ENCODE results near the gene MMS22L.
"Not testable (repeated sequence)": the region's sequence is repeated elsewhere in the genome, so short reads cannot be mapped to it uniquely, and the experiment has no call there.

Gene MMS22L

DNA sequence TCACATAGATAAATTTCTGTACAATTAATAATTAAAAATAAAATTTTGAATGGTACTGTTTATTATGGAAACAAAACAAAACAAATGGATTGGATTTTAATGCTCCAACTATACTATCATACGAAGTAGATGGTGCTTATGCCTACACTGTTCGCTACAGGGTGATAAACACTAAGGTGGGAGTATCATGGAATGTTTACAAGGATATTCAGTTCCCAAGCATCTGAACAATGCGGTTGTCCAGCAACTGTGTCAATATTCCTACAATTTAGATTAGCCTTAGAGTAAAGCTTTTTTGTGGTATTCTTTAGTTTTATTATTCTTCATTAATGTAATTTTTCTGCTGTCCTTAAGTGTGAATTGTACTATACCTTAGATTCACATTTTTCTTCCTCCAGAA lies 105.1 kb downstream of the MMS22L start:
- TF ChIP-seq CTCF (IDR thresholded peaks at IDR 0.05; ENCODE audit: low read depth, low read length): no peak
- H3K4me3 ChIP-seq (ENCODE audit: low read depth, low read length): no peak overlapping the region

DNA sequence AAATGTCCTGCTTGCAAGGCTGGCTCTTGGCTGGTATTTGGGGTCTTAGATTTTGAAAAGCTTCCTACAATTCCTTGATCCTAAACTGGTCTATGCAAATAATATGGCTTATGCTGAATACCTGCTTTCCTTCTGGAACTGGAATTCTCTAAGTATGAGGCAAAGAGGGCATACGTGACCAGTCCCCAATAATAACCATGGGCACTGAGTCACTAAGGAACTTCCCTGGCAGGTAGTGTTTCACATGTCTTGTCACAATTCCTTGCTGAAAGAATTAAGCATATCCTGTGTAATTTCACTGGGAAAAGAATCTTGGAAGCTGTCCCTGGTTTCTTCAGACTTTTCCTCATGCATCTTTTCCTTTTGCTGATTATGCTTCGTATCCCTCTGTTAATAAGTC lies 106.5 kb downstream of the MMS22L start:
- no peak overlapping the region for H3K4me3 ChIP-seq (ENCODE audit: low read depth, low read length)
- no peak for TF ChIP-seq CTCF (IDR thresholded peaks at IDR 0.05; ENCODE audit: low read depth, low read length)

- no peak overlapping the region for H3K4me3 ChIP-seq (ENCODE audit: low read depth, low read length)
- TF ChIP-seq CTCF (IDR thresholded peaks at IDR 0.05; ENCODE audit: low read depth, low read length): no peak
These were observed 107.2 kb downstream of the MMS22L start for GRCh38 chr6:97175806-97176205.

DNA sequence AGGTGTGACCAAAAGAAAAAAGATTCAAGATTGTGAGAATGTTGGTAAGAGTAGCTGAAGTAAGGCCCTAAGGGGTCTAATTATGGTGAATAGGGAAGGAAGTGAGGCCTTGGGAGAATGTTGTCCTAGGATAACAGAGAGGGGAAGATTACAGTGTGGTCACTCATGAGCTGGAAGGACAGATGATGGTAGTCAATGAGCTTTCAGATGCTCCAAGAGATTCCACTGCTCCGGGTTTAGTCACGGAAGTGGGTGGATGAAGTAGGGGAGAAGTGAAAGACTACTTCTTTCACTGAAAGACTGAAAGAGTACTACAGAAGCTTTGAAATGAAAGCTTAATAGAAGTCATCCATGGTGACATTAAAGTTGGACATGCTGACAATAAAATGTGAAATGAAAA lies 108.5 kb downstream of the MMS22L start:
- TF ChIP-seq CTCF (IDR thresholded peaks at IDR 0.05; ENCODE audit: low read depth, low read length): no peak
- H3K4me3 ChIP-seq (ENCODE audit: low read depth, low read length): no peak overlapping the region

DNA sequence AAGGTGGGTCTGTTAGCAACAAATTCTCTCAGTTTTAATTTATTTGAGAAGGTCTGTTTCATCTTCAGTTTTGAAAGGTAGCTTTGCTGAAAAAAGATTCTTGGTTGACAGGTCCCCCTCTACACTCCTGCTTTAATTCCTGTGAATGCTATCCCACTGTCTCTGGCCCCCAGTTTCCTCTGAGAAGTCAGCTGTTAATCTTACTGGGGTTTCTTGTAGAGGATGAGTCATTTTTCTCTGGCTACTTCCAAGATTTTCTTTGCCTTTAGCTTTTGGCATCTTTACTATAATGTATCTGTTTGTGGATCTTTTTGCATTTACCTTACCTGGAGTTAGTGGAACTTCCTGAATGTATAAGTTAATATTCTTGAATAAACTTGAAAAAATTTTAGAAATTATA lies 122.7 kb downstream of the MMS22L start:
- TF ChIP-seq CTCF (IDR thresholded peaks at IDR 0.05; ENCODE audit: low read depth, low read length): no peak
- no peak overlapping the region for H3K4me3 ChIP-seq (ENCODE audit: low read depth, low read length)

DNA sequence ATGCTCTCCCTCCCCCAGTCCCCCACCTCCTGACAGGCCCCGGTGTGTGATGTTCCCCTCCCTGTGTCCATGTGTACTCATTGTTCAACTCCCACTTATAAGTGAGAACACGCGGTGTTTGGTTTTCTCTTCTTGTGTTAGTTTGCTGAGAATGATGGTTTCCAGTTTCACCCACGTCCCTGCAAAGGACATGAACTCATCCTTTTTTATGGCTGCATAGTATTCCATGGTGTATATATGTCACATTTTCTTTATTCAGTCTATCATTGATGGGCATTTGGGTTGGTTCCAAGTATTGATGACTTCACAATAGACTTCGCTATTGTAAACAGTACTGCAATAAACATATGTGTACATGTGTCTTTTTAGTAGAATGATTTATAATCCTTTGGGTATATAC lies 127.6 kb downstream of the MMS22L start:
- H3K4me3 ChIP-seq (ENCODE audit: low read depth, low read length): not testable (repeated sequence)

DNA sequence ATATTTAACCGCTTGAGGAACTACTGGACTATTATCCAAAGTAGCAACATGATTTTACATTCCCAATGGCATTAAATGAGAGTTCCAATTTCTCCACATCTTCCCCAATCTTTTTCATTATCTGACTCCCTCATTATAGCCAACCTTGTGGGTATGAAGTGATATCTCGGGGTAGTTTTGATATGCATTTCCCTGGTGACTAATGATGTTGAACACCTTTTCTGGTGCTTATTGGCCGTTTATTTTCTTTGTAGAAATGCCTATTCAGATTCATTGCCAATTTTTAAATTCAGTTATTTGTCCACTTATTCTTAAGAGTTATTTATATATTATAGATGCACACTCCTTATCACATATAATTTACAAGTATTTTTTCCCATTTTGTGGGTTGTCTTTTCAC lies 129.0 kb downstream of the MMS22L start:
- TF ChIP-seq CTCF (IDR thresholded peaks at IDR 0.05; ENCODE audit: low read depth, low read length): no peak
- H3K4me3 ChIP-seq (ENCODE audit: low read depth, low read length): no peak overlapping the region

GRCh38 chr6:97151601-97152000 lies 131.4 kb downstream of the MMS22L start:
- no peak for TF ChIP-seq CTCF (IDR thresholded peaks at IDR 0.05; ENCODE audit: low read depth, low read length)
- H3K4me3 ChIP-seq (ENCODE audit: low read depth, low read length): no peak overlapping the region
